A549 (cell line): Measurements from ENCODE around the gene RET.

Source experiments
- CTCF ChIP-seq: fragments of >200 bp; sonication (Bioruptor Twin); formaldehyde crosslinking; IDR thresholded peaks from 3 replicates; pipeline ENCODE4 v1.5.1; 2016
- EP300 ChIP-seq, 2 experiments: fragments of >200 bp; sonication (Bioruptor Twin); formaldehyde crosslinking; IDR thresholded peaks; 2 replicates in 1 of 2; 3 replicates in 1 of 2; pipeline ENCODE4 v1.6.1; 2016 to 2017
- ESRRA ChIP-seq: fragments of 150-350 bp; IDR thresholded peaks from 2 replicates; pipeline ENCODE4 v1.6.1; 2014; ENCODE audit warnings: mild to moderate bottlenecking, low read length, borderline replicate concordance
- FOSL2 ChIP-seq, 2 experiments: fragments of 450-650 bp in 1 of 2; fragments of >200 bp in 1 of 2; sonication (Bioruptor Twin) in 1 of 2; formaldehyde crosslinking; IDR thresholded peaks; 2 replicates each; pipeline versions ENCODE4 v1.5.0 to v1.6.1; 2016 to 2020; ENCODE audit warnings: mild to moderate bottlenecking in 1 of 2, moderate library complexity in 1 of 2
- MAFK ChIP-seq: fragments of 450-650 bp; IDR thresholded peaks from 2 replicates; pipeline ENCODE4 v1.6.1; 2014; ENCODE audit not compliant: partially characterized antibody
- POLR2A ChIP-seq: IDR thresholded peaks from 2 replicates; pipeline ENCODE4 v1.6.1; 2012; ENCODE audit warnings: mild to moderate bottlenecking, low read length

GRCh38 chr10:43079856-43080255, 3.0 kb downstream of the RET start:
- TF ChIP-seq MAFK (no peak), CTCF (no peak), POLR2A (no peak), EP300 (IDR thresholded peaks at IDR 0.05) (no peak), FOSL2 (IDR thresholded peaks at IDR 0.05) (no peak), FOSL2 (CRISPR knock-in tag; IDR thresholded peaks at IDR 0.05) (no peak), ESRRA (no peak)
